GM08714 (cell line): ENCODE data around the gene IL1A.
A peak's percentile ranks its signal among the peaks of the same experiment; 100 is the strongest.

Source experiments
- H3K4me3 ChIP-seq: fragments of 200-500 bp; sonication (Bioruptor generic); 2 replicates; pipeline ENCODE4 v1.5.1; 2014; ENCODE audit warnings: mild to moderate bottlenecking, low read length, inconsistent platforms
- ZNF274 ChIP-seq: IDR thresholded peaks from 2 replicates; pipeline ENCODE4 v1.6.1; 2012; ENCODE audit warnings: mild to moderate bottlenecking, low read depth, low read length

IL1A gene

DNA sequence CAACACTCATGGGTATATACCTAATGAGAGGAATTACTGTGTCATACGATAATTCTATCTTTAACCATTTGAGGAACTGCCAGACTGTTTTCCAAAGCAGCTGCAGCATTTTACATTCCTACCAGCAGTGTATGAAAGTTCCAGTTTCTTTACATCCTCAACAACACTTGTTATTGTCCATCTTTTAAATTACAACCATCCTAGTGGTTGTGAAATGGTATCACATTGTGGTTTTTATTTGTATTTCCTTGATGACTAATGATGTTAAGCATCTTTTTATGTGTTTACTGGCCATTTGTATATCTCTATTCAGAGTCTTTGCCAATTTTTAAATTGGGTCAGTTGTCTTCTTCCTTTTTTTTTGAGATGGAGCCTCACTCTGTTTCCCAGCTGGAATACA, 15.9 kb downstream of the IL1A start:
- no peak overlapping the region for H3K4me3 ChIP-seq
- no peak for TF ChIP-seq ZNF274

DNA sequence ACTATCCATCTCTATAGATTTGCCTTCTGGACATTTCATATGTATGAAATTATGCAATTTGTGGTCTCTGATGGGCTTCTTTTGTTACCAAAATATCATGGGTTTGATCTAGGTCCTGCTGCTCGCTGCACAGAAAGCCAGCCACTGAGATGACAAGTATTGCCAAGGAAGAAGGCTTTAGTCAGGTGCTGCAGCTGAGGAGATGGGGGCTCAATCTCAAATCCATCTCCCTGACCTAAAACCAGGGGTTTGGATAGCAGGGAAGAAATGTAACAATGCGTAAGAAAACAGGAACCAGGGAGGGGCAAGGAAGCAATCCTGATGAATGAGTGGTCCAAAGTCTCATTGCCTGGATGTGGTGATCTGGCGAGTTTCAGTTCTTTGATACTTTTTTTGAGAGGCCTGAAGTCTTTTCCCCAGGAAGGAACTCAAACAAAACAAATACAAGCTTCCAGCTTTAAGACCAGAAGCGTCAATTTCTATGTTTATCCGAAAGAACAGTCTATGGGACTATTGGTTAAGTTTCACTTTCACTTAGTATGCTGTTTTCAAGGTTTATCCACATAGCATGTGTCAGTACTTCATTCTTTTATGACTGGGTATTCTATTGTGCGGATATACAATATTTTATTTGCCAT, 16.5 kb downstream of the IL1A start:
- TF ChIP-seq ZNF274, result no peak
- no peak overlapping the region; the same call in 1 of the 2 replicates for H3K4me3 ChIP-seq

DNA sequence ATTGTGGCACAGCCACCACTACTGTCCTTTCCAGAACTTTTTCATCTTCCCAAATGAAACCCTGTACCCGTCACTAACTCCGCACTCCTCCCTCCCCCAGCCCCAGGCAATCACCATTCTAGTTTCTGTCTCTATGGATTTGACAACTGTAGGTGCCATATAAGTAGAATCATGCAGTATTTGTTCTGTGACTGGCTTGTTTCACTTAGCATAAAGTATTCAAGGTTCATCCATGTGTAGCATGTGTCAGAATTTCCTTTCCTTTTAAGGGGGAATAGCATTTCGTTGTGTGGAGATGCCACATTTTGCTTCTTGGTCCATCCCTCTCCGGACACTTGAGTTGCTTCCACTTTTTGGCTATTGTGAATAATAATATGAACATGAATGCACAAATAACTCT, 19.0 kb downstream of the IL1A start:
- H3K4me3 ChIP-seq, result peak overlapping the region; percentile 91

DNA sequence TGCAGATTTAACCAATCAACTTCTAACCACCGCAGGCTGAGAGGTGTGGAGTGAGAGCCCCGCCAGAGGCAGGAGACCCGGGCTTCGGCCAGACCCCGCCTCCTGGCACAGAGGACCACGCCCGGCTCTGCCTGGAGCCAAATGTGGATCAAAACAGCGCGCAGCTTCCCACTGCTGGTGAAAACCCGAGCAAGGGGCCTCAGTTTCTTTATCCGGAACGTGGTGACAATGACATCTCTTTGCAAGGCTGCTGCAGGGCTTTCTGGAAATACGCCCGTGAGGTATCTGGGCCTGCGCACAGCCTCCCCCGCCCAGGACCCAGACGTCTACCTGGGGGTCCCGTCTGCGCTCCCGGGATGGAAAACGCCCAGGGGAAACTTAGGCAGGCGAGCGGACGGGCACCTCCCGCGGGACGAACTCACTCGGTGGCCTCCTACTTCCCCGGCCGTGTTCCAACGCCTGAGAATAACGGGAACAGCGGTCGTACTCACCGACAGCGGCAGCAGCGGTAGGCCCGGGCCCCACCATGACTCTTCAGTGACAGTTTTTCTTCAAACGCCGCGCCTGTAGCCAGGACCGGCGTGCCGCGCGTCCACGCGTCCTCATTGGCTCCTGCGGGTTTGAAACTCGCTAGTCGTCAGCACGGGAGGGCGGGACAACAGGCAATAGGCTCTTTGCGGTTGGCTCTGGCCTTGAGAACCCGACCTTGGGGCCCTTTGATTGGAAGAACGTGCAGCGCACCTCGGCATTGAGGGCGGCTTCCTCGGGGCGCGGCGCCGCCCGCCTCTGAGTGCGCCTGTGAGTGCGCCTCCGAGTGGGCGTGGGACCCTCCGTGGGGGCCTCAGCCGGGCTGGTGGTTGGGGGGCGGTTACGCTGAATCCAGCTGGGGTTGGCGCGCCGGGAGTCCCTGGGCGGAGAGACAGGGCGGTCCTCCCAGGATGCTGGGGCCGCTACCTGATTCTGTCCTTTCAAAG, 19.9 kb downstream of the IL1A start, which contains the start of gene CKAP2L:
TSS of gene CKAP2L (minus strand) at position 539 of the 974 bp plus-strand sequence. CDS start at position 528, 11 bp downstream.
- no peak for TF ChIP-seq ZNF274

More for the DNA sequence above, 19.0 kb downstream of the IL1A start:
- no peak for TF ChIP-seq ZNF274

DNA sequence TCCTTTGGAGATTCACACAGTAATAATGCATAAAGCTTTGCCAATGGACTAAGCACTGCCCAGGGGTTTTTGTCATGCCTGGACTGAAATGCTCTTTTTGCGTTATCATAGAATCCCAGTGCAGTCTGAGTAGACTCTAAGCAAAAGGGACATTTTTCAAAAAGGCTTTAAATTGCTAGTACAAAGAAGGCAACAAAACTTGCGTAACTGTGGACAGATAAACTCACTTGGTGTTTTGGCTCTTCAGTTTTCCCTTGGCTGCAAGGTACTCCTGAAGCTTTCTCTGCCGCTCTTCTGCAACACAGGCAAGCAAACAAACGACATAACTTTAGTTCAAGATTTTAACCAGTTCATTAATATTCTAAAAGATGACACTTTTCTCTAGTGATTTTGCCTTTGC, 22.0 kb downstream of the IL1A start:
- TF ChIP-seq ZNF274, result no peak
- no peak overlapping the region for H3K4me3 ChIP-seq

More for the DNA sequence above, 19.9 kb downstream of the IL1A start, which contains the start of gene CKAP2L:
- H3K4me3 ChIP-seq, result peak within 1 kb of the TSS; percentile 91

DNA sequence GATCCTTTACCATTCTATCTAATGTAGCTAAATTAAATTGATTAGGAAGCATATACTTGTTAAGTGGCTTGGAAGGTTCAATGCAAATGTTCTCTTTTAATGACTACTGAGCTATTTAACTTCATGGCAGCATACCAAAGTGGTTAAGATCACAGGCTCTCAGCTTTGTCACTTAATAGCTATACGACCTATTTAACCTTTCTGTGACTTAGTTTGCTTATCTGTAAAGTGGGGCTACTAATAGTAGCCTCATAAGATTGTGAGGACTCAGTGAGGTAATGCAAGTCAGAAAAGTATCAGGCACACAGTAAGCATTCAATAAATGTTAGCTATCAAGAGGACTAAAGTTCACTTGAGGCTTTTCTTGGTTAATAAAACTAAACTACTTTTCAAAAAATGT, 24.1 kb downstream of the IL1A start:
- TF ChIP-seq ZNF274, result no peak
- H3K4me3 ChIP-seq, result no peak overlapping the region

DNA sequence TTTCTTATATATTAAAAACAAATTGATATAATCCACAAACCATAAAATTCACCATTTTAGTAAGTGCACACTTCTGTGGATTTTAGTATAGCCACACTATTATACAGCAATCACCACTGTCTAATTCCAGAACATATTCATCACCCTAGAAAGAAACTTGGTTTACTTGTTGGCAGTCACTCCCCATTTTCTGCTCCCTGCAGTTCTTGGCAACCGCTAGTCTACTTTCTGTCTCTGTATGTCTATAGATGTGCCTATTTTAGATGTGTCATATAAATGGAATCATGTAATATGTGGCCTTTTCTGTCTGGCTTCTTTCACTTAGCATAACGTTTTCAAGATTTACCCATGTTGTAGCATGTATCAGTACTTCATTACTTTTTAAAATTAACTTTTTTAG, 25.6 kb downstream of the IL1A start:
- no peak overlapping the region for H3K4me3 ChIP-seq
- TF ChIP-seq ZNF274, result no peak

DNA sequence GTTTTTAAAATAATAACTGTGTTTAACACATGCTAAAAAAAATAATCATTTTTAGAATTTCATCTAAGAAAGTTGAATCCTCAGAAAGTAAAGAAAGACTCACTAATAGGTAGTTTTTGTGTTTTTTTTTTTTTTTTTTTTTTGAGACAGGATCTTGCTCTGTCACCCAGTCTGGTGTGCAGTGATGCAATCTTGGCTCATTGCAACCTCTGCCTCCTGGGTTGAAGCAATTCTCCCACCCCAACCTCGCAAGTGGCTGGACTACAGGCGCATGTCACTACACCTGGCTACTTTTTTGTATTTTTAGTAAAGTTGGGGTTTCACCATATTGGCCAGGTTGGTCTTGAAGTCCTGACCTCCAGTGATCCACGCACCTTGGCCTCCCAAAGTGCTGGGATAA, 27.0 kb downstream of the IL1A start:
- H3K4me3 ChIP-seq, result no peak overlapping the region
- no peak for TF ChIP-seq ZNF274

DNA sequence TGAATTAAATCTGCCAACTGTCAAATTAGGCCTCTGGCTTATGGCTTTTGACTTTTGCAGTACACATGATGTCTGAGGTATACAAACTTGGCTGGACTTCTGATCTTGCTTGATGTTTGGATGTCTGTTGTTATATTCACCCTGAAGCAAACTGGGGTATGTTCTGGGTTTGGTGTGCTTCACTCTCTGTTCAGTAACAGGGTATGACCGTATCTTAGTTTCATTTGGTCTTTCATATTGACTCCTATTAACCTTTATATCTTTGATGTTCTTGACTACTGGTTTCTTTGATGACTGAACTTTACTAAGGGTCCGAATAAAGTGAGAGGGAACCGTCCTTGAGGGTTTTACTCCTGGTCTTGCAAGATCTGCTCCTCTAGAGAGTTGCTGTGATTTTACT, 28.1 kb downstream of the IL1A start:
- no peak for TF ChIP-seq ZNF274
- H3K4me3 ChIP-seq, result no peak overlapping the region

DNA sequence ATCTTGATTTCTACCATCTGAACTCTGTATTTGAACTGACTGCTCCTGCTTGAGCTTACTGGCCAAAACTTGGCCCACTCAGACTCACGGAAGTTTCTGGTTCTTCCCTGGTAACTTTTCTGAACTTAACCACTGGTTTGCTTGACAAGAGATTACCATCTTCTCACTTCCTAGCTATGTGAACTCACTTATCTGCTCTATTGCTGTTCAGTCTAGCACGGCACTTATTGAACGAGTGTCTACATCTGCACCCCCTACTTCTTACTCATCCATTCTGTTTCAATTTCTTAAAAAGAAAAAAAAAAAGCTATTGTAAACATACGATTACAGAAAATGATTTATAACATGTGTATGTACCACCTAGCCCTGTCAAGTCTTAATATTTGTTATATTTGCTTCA, 28.8 kb downstream of the IL1A start:
- TF ChIP-seq ZNF274, result no peak

DNA sequence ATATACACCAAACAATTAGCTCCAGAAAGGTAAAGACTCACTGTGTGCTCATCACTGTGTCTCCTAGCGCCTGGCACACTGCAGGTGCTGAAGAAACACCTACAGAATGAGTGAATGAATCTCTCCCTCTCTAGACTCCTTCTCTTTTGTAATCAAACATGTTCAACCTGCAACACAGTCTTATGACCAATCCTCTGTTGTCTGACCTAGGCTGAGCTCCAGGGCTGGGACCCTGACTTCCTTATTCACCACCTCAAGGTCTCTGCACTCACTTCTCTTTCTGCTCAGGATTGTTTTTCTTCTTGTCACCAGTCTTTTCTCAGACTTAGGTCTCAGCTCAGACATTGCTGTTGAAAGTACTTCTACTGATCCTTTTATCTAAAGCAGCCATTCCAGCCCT, 29.7 kb downstream of the IL1A start:
- no peak for TF ChIP-seq ZNF274

More for the DNA sequence above, 28.8 kb downstream of the IL1A start:
- no peak overlapping the region for H3K4me3 ChIP-seq

DNA sequence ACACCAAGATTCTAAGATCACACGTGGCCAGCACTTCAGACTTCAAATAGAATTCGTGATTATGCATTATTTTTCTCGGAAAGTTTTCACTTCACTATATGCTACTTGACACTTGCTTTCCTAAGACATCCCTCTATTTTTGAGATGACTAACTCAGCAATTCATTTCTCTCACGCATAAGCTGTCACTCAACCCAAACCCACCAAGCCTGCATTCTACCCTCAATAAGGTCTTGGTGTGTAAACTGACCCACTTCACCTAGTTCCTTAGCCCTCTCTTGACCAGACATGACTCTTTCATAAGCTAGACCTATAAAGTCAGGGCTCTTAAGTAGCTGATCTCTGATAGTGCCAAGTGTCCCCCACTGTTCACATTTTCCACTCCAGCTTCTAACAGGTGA, 31.6 kb downstream of the IL1A start:
- no peak for TF ChIP-seq ZNF274
- no peak overlapping the region for H3K4me3 ChIP-seq

More for the DNA sequence above, 29.7 kb downstream of the IL1A start:
- no peak overlapping the region for H3K4me3 ChIP-seq

DNA sequence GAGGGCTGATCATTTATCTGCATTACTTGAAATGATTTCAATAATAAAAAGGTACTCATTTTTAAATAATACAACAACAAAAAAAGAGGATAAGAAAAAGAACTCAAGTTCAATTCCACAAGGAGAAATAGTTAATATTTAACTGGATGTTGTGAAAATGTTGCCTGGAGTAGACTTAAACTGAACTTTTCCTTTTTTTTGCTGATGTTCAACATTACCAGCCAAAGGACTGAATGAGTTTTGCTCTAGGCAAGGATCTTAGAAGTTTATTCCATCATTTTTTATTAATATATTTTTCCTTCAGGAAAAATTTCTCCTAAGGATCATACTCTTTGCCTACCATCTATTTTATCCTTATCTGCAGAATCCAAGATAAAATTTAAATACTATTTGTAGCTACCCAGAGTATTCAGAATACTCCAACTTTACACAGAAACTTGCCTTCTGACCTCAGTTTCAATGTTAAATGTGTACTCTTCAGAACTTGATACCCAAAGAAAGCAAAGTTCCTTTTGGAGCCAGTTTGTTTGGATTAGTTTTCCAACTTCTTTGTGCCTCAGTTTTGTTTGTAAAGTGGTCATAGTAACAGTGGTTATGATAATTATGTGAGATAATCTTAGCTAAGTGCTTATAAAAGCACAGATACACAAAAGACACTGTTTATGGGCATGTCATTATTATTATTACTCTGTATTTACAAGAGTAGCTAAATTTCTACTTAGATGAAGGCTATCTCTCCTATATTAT, 32.7 kb downstream of the IL1A start:
- no peak for TF ChIP-seq ZNF274
- H3K4me3 ChIP-seq, result no peak overlapping the region

DNA sequence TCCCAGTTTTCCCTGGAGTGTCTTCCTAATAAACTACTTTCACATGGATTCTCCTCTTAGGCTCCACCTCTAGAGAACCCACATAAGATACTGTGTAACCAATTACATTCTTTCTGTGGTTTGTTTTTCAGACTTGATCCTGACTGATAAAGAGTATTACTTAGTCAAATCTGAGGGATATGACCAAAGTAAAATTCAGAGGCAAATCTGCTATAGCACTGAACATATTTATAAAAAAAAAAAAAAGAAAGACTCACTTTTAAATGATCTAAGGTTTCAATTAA, 33.8 kb downstream of the IL1A start:
- H3K4me3 ChIP-seq, result no peak overlapping the region
- no peak for TF ChIP-seq ZNF274
